H1 (cell line): ENCODE results near the gene ZIC5. TPM values are rescaled to one million over a fixed set of nuclear protein-coding genes. Genes with fewer than 3 reads are reported as not detected.
A peak's percentile ranks its signal among the peaks of the same experiment; 100 is the strongest.

ENCODE experiments used
- CTCF ChIA-PET: fragments of 300-600 bp; sonication (Branson Sonifier 250); formaldehyde crosslinking; loops from one replicate; lab custom pipeline; 2021; ENCODE audit not compliant: partially characterized antibody; lab: Charles Lee
- POLR2A ChIA-PET: fragments of 300-600 bp; sonication (Branson Sonifier 250); formaldehyde crosslinking; loops from one replicate; lab custom pipeline; 2021; ENCODE audit warnings: inconsistent platforms; ENCODE audit not compliant: partially characterized antibody; lab: Charles Lee
- DNase-seq, 2 experiments: peaks; one replicate each; pipeline versions ENCODE4 v3.0.0 to v3.0.0-alpha.2; 2010 to 2022; ENCODE audit warnings: low spot score in 2 of 2, low read depth in 1 of 2, mixed read lengths in 1 of 2
- FAIRE-seq: peaks from 2 replicates; lab custom pipeline; 2011; peaks lifted over from hg19 to GRCh38; lab: Jason Lieb, UNC
- H2AFZ ChIP-seq: 2 replicates; pipeline ENCODE4 v1.8.1; 2012; ENCODE audit warnings: low read length, inconsistent platforms
- H2AK5ac ChIP-seq: 2 replicates; pipeline ENCODE4 v1.6.1; 2013; ENCODE audit warnings: low read depth, low read length
- H2BK120ac ChIP-seq: replicated peaks from 2 replicates; pipeline ENCODE3; 2013; ENCODE audit warnings: low read depth, low read length, inconsistent platforms
- H2BK12ac ChIP-seq: 2 replicates; pipeline ENCODE4 v1.6.1; 2013; ENCODE audit warnings: low read depth, low read length
- H2BK15ac ChIP-seq: 2 replicates; pipeline ENCODE4 v1.6.1; 2013; ENCODE audit warnings: low read length
- H2BK20ac ChIP-seq: 2 replicates; pipeline ENCODE4 v1.6.1; 2013; ENCODE audit warnings: low read length
- H2BK5ac ChIP-seq: 2 replicates; pipeline ENCODE4 v1.6.1; 2013; ENCODE audit warnings: low read depth, low read length
- H3K14ac ChIP-seq: 2 replicates; pipeline ENCODE4 v1.6.1; 2013; ENCODE audit warnings: inconsistent platforms; ENCODE audit not compliant: insufficient read length
- H3K18ac ChIP-seq: 2 replicates; pipeline ENCODE4 v1.6.1; 2013; ENCODE audit warnings: low read length; ENCODE audit errors: extremely low read depth
- H3K23ac ChIP-seq: 2 replicates; pipeline ENCODE4 v1.6.1; 2013; ENCODE audit warnings: inconsistent platforms; ENCODE audit not compliant: insufficient read length
- H3K23me2 ChIP-seq: 2 replicates; pipeline ENCODE4 v1.6.1; 2013; ENCODE audit warnings: low read depth, low read length
- H3K27ac ChIP-seq: 2 replicates; pipeline ENCODE4 v1.6.1; 2011; ENCODE audit warnings: low read depth, low read length, inconsistent platforms
- H3K27me3 ChIP-seq, 4 experiments: replicated peaks in 1 of 4; 1 replicate in 1 of 4; 2 replicates in 3 of 4; pipeline versions ENCODE4 v1.6.1 to v1.8.1; 2011 to 2013; ENCODE audit warnings: low read length in 3 of 4, mild to moderate bottlenecking in 3 of 4, inconsistent platforms in 2 of 4, mixed read lengths in 2 of 4, moderate library complexity in 1 of 4; ENCODE audit not compliant: control insufficient read depth in 3 of 4, insufficient read depth in 3 of 4; ENCODE audit errors: extremely low read depth in 1 of 4
- H3K36me3 ChIP-seq, 4 experiments: 2 replicates each; pipeline versions ENCODE4 v1.6.1 to v1.8.1; 2011 to 2013; ENCODE audit warnings: mild to moderate bottlenecking in 4 of 4, low read length in 3 of 4, moderate library complexity in 2 of 4, control low read depth in 1 of 4, inconsistent platforms in 1 of 4; ENCODE audit not compliant: insufficient read depth in 4 of 4, control insufficient read depth in 2 of 4
- H3K4ac ChIP-seq: replicated peaks from 2 replicates; pipeline ENCODE3; 2013; ENCODE audit warnings: low read length, low read depth, mixed read lengths, inconsistent platforms; ENCODE audit not compliant: insufficient read length
- H3K4me1 ChIP-seq, 4 experiments: replicated peaks in 1 of 4; 1 replicate in 1 of 4; 2 replicates in 3 of 4; pipeline versions ENCODE4 v1.6.1 to v1.8.1; 2011 to 2013; ENCODE audit warnings: low read length in 3 of 4, inconsistent platforms in 2 of 4, mixed read lengths in 1 of 4; ENCODE audit not compliant: insufficient read depth in 4 of 4, control insufficient read depth in 3 of 4
- H3K4me2 ChIP-seq, 2 experiments: 2 replicates each; pipeline versions ENCODE4 v1.6.1 to v1.8.1; 2011 to 2013; ENCODE audit warnings: low read depth in 2 of 2, low read length in 2 of 2, control low read depth in 1 of 2, inconsistent platforms in 1 of 2, mild to moderate bottlenecking in 1 of 2; ENCODE audit not compliant: insufficient read depth in 1 of 2
- H3K4me3 ChIP-seq, 4 experiments: fragments of 200-600, 300-600 bp in 1 of 4; sonication (generic), shearing (Covaris generic), sonication (Bioruptor Twin) in 1 of 4; 2 replicates each; pipeline versions ENCODE4 v1.5.1 to v1.8.1; 2011 to 2016; ENCODE audit warnings: low read length in 4 of 4, low read depth in 3 of 4, control low read depth in 2 of 4, inconsistent platforms in 2 of 4, mild to moderate bottlenecking in 2 of 4, mixed read lengths in 1 of 4, moderate library complexity in 1 of 4; ENCODE audit not compliant: insufficient read depth in 2 of 4; ENCODE audit errors: extremely low read depth in 1 of 4
- H3K56ac ChIP-seq: replicated peaks from 2 replicates; pipeline ENCODE3; 2013; ENCODE audit warnings: low read depth, mild to moderate bottlenecking, mixed read lengths, low read length, inconsistent platforms; ENCODE audit not compliant: insufficient read length
- H3K79me1 ChIP-seq: 2 replicates; pipeline ENCODE4 v1.6.1; 2013; ENCODE audit warnings: low read depth, low read length, control low read depth
- H3K79me2 ChIP-seq, 2 experiments: 2 replicates each; pipeline versions ENCODE4 v1.6.1 to v1.8.1; 2012 to 2013; ENCODE audit warnings: low read length in 2 of 2, mild to moderate bottlenecking in 2 of 2, inconsistent platforms in 1 of 2; ENCODE audit not compliant: insufficient read depth in 2 of 2, control insufficient read depth in 1 of 2
- H3K9ac ChIP-seq, 4 experiments: replicated peaks in 1 of 4; 1 replicate in 1 of 4; 2 replicates in 3 of 4; pipeline versions ENCODE4 v1.6.1 to v1.8.1; 2011 to 2013; ENCODE audit warnings: low read depth in 3 of 4, low read length in 3 of 4, control low read depth in 2 of 4, mild to moderate bottlenecking in 2 of 4, moderate library complexity in 2 of 4, inconsistent platforms in 1 of 4; ENCODE audit errors: extremely low read depth in 1 of 4
- H3K9me3 ChIP-seq, 2 experiments: 2 replicates each; pipeline versions ENCODE4 v1.6.1 to v1.8.1; 2012 to 2013; ENCODE audit warnings: mild to moderate bottlenecking in 2 of 2, moderate library complexity in 2 of 2, control low read depth in 1 of 2, inconsistent platforms in 1 of 2, low read depth in 1 of 2, low read length in 1 of 2, mixed read lengths in 1 of 2; ENCODE audit not compliant: insufficient read depth in 2 of 2
- H4K20me1 ChIP-seq, 2 experiments: replicated peaks in 1 of 2; 2 replicates each; pipeline versions ENCODE3 to v1.8.1; 2011 to 2013; ENCODE audit warnings: inconsistent platforms in 2 of 2, low read length in 2 of 2, mild to moderate bottlenecking in 1 of 2; ENCODE audit not compliant: insufficient read depth in 2 of 2, control insufficient read depth in 1 of 2
- H4K5ac ChIP-seq: 2 replicates; pipeline ENCODE4 v1.6.1; 2013; ENCODE audit warnings: low read length, low read depth, mixed read lengths, inconsistent platforms; ENCODE audit not compliant: insufficient read length
- H4K8ac ChIP-seq: 2 replicates; pipeline ENCODE4 v1.8.0; 2013; ENCODE audit warnings: mild to moderate bottlenecking, moderate library complexity, low read length, inconsistent platforms; ENCODE audit not compliant: insufficient read depth; ENCODE audit errors: extremely low read depth
- H4K91ac ChIP-seq: replicated peaks from 2 replicates; pipeline ENCODE3; 2013; ENCODE audit warnings: low read length, mixed read lengths, inconsistent platforms; ENCODE audit not compliant: insufficient read length
- EGR1 ChIP-seq: IDR thresholded peaks from 2 replicates; pipeline ENCODE4 v1.6.1; 2011; ENCODE audit warnings: low read depth, low read length, borderline replicate concordance
- FOSL1 ChIP-seq: IDR thresholded peaks from 2 replicates; pipeline ENCODE4 v1.6.1; 2011; ENCODE audit warnings: mild to moderate bottlenecking, low read depth, low read length, moderate library complexity; ENCODE audit not compliant: insufficient read depth
- GABPA ChIP-seq: IDR thresholded peaks from 2 replicates; pipeline ENCODE4 v1.6.1; 2011; ENCODE audit warnings: mild to moderate bottlenecking, low read length, moderate library complexity, borderline replicate concordance; ENCODE audit not compliant: insufficient read depth
- NRF1 ChIP-seq: IDR thresholded peaks from 2 replicates; pipeline ENCODE4 v1.6.1; 2011; ENCODE audit warnings: mild to moderate bottlenecking, low read depth, low read length, improper control_type of control experiment
- POU5F1 ChIP-seq: IDR thresholded peaks from 2 replicates; pipeline ENCODE4 v1.6.1; 2011; ENCODE audit warnings: low read depth, mild to moderate bottlenecking, low read length, moderate library complexity
- RNF2 ChIP-seq: fragments of 200-900, 300-1000 bp; sonication (generic); IDR thresholded peaks from 2 replicates; pipeline ENCODE4 v1.7.1; 2016; ENCODE audit warnings: borderline replicate concordance, low read depth, mild to moderate bottlenecking, antibody characterized with exemption, low read length; ENCODE audit not compliant: poor library complexity, severe bottlenecking; ENCODE audit errors: missing control alignments
- SP1 ChIP-seq: IDR thresholded peaks from 2 replicates; pipeline ENCODE4 v1.6.1; 2011; ENCODE audit warnings: low read depth, low read length
- SP4 ChIP-seq: IDR thresholded peaks from 2 replicates; pipeline ENCODE4 v1.6.1; 2012; ENCODE audit warnings: low read length, inconsistent platforms
- TBP ChIP-seq: IDR thresholded peaks from 2 replicates; pipeline ENCODE4 v1.6.1; 2011; ENCODE audit warnings: low read depth, low read length, improper control_type of control experiment
- YY1 ChIP-seq: IDR thresholded peaks from 2 replicates; pipeline ENCODE4 v1.6.1; 2011; ENCODE audit warnings: low read depth, mild to moderate bottlenecking, low read length
- ZNF274 ChIP-seq: IDR thresholded peaks from 2 replicates; pipeline ENCODE4 v1.7.0; 2012; ENCODE audit warnings: low read length, borderline replicate concordance; ENCODE audit errors: extremely low read depth
- WGBS, 2 experiments: shearing (Covaris generic) in 1 of 2; methylation state at CpG; one replicate each; pipeline versions ENCODE4 v1.1.6 to v1.1.7; 2013 to 2015; ENCODE audit warnings: low lambda C conversion rate in 2 of 2, mixed read lengths in 2 of 2, inconsistent platforms in 1 of 2, low coverage in 1 of 2, missing lambda C conversion rate in 1 of 2; ENCODE audit not compliant: insufficient replicate concordance in 2 of 2, insufficient coverage in 1 of 2, insufficient read length in 1 of 2; ENCODE audit errors: extremely low coverage in 1 of 2, missing lambda C conversion rate in 1 of 2; 5-methylcytosine and 5-hydroxymethylcytosine counted together
- polyA plus RNA-seq, 7 experiments: library from polyadenylated mRNA; depleted of rRNA in 3 of 7; stranded (reverse) in 5 of 7; unstranded in 2 of 7; fragments of >200 nt in 5 of 7; fragments of 200-250 nt in 2 of 7; gene quantifications; 1 replicate in 5 of 7; 2 replicates in 1 of 7; 4 replicates in 1 of 7; pipeline versions ENCODE4 v1.2.1 to v1.2.3, GENCODE V29; 2011 to 2013; ENCODE audit warnings: missing spikeins in 2 of 7, mixed read lengths in 2 of 7
- total RNA-seq: library from RNA; stranded (reverse); fragmentation: NEBNext Ultra II Directional; extraction: Animal tissue kit (Norgen Biotek cat#: 25700); gene quantifications from 2 replicates; pipeline ENCODE4 v1.2.1, GENCODE V29; 2021

ZIC5 gene
- total and polyA plus RNA-seq, 2 of the 8 experiments (the other 6 are each of a cell fraction or from before 2014, with no cell fraction given), result 14.2 to 52.7 TPM

GRCh38 chr13:99985886-99986527 lies 14.4 kb upstream of the ZIC5 start:
- ChIA-PET CTCF (interaction anchor here (0.7 to 2.5 kb wide), 8 partner anchors 27 to 528 kb away, joined by 3 to 10 read pairs (median 4); no protein-coding TSS in a partner anchor), POLR2A (interaction anchor here (2.1 to 11.2 kb wide), 7 partner anchors 8 to 28 kb away, joined by 10 to 145 read pairs (median 32); partner anchors contain the start of gene ZIC5)
- Histone ChIP-seq H3K4me1 (peaks cover 0 to 28% (median 14%) of the 10 kb centered on the region in 4 experiments; a peak in 6 of 7 replicates), H2BK20ac (no peak overlapping the region), H3K79me1 (no peaks in the 10 kb centered on the region; the same call in 1 of the 2 replicates), H3K79me2 (peaks cover 21 to 53% of the 10 kb centered on the region in 2 experiments), H4K5ac (no peak overlapping the region), H3K27me3 (peaks cover 1 to 31% (median 17%) of the 10 kb centered on the region in 4 experiments; a peak in 6 of 7 replicates), H3K56ac (no peak overlapping the region), H3K23ac (no peak overlapping the region), H3K14ac (no peak overlapping the region), H3K36me3 (peaks cover 18 to 48% (median 31%) of the 10 kb centered on the region in 4 experiments; a peak in 6 of 8 replicates), H3K9ac (peak overlapping the region in 2 of 4 experiments; percentile 20 to 51; a peak in 4 of 7 replicates), H2BK15ac (no peak overlapping the region), H3K4ac (no peak overlapping the region), H4K8ac (no peak overlapping the region), H3K9me3 (no peaks in the 10 kb centered on the region; a peak in 1 of 4 replicates), H3K27ac (no peak overlapping the region), H3K4me3 (peak overlapping the region; percentile 50 to 94 (median 61)), H2BK120ac (no peak overlapping the region), H2BK12ac (no peak overlapping the region), H3K23me2 (peaks cover 37% of the 10 kb centered on the region), H2AFZ (no peak overlapping the region), H2BK5ac (no peak overlapping the region), H2AK5ac (no peak overlapping the region), H3K18ac (no peak overlapping the region), H4K91ac (no peak overlapping the region), H3K4me2 (peak overlapping the region; percentile 91 to 95), H4K20me1 (peaks cover 18 to 27% of the 10 kb centered on the region in 2 experiments)
- 53% methylated on average over 15 of the region's 15 CpGs; no CpG with 5 or more reads in 1 of the 2 experiments for WGBS, 2 experiments
- TF ChIP-seq ZNF274 (no peak), SP1 (no peak), TBP (no peak), NRF1 (no peak), SP4 (no peak), FOSL1 (no peak), GABPA (no peak), EGR1 (no peak), YY1 (no peak), RNF2 (no peak), POU5F1 (no peak)
- DNase-seq (peak in 1 of 2 experiments; percentile 35), FAIRE-seq (no peak)
